GM21447 (cell line): ENCODE results near the gene PRKCB.
"Not testable (repeated sequence)": the region's sequence is repeated elsewhere in the genome, so short reads cannot be mapped to it uniquely, and the experiment has no call there.

Source experiments
- ATAC-seq: cut with Tn5 transposase; IDR thresholded peaks from one replicate; pipeline ENCODE4 v1.9.1; 2021; ENCODE audit not compliant: unreplicated experiment

PRKCB gene

DNA sequence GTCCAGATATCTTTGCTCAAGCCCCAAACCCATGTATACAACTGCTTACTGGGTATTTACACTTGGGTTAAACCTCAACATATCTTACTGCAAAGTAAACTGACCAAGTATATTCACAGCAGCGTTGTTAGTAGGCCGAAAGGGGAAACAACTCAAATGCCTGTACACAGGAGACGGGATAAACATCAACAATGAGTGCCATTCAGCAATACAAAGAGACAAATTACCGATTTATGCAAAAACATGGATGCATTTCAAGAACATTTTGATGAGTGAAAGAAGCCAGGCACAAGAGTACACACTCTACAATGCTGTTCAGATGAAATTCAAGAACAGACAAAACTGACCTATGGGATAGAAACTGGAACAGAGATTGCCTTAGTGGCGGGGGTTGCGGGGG, 284.0 kb downstream of the PRKCB start:
- ATAC-seq = no peak

DNA sequence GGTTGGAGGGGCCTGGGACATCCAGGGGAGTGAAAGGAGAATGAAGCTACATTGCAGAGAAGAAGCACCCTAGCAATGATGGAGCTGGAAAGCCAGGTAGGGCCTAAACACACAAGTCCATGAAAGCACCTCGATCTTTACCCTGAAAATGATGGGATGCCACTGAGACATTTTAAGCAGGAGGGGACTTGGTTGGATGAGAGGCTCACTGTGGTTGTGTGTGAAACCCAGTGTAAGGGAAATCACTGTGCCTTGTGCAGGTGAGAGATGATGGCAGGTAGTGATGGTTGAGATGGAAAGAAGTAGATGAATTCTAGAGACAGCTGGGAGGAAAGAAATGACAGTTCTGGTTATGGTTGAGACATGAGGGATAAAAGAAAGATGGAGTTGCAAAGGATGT, 287.5 kb downstream of the PRKCB start:
- no peak for ATAC-seq

DNA sequence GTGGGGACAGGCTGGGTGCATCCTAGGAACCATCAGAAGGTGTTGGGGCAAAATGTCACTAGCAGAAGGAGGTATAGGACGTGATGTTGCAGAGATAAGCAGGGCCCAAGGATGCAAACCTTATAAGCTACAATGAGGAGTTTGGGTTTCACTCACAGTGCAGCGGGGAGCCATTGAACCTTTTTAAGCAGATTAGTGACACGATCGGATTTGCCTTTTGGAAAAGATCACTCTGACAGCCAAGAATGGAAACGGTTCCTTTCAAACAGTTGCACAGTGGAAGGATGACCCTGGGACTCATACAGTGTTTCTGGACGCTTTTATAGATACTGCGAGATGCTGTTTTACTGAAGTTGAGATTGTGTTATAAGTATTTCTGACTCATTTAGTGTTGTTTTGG, 288.5 kb downstream of the PRKCB start:
- ATAC-seq = no peak

DNA sequence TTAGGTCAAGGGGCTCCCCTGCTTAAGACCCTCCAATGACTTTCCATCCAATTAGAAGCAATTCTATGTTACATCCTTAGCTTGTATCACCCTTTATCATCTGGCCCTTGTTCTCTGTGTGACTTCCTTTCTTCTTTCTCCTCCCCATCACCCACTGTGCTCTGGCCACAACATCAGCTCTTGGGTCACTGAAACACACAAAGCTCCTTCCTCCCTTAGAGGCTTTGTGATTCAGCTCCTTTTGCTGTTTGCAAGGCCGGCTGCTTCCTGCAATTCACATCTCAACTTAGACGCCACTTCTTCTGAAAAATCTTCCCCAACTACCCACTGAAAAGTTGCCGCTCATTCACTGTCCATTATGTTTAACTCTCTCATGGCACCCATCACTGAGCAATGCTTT, 289.4 kb downstream of the PRKCB start:
- no peak for ATAC-seq

DNA sequence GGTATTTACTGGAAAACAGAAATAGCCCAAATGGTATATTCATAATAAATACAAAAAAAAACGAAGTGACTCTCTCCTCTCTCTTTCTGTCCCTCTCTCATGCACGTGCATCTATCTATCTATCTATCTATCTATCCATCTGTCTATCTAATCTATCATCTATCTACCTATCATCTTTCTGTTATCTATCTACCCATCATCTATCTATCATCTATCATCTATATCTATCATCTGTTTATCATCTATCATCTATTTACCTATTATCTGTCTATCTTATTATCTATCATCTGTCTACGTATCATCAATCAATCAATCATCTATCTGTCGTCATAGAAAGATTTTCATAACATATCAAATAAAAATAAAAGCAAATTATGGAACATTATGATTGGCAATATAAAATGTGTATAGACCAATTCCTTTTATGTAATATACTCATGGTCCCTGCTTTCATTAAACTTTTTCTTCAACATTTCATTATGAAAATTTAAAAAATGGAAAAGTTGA, 293.7 kb downstream of the PRKCB start:
- no peak for ATAC-seq

DNA sequence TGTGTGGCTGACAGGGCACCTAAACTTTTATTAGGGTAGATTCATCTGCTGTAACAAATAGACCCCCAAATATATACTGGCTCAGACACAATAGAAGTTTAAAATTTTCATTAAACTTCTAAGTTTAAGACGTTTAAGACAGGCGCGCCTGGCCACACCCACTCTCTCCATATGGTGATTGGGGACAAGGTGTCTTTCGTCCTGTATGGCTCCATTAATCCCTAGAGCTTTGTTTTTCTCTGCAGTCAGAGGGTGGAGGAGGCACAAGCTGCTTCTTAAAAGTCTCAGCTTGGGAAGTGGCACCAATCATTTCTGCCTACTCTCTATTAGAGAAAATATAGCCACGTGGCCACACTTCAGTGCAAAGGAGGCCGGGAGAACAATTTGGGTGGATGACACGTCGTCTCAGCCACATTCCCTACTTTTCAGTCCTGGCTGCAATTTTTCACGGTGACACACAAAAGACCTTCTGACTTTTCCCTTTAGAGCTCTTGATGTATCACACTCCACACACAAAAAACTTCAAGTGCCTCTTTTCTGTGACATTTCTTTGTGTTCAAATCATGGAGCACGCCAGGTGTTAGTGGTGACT, 294.8 kb downstream of the PRKCB start:
- ATAC-seq = no peak

DNA sequence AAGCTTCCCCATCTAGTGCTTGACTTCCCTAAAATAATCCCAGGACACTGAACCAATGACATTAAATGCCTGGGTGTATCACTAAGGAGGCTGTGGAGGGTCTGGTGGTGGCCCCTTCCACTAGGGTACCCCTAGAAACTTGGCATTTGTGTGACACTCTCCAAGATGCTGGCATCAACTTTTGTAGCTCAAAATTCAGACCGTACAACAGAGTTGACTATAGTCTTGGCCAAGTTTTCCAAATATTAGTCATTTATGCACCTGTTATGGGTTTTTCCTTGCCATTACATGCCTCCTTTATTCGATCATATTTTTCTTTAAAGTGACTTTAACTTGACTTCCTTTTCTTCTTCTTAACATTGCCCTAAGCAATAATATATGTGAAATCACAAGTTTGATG, 295.5 kb downstream of the PRKCB start:
- ATAC-seq = no peak

DNA sequence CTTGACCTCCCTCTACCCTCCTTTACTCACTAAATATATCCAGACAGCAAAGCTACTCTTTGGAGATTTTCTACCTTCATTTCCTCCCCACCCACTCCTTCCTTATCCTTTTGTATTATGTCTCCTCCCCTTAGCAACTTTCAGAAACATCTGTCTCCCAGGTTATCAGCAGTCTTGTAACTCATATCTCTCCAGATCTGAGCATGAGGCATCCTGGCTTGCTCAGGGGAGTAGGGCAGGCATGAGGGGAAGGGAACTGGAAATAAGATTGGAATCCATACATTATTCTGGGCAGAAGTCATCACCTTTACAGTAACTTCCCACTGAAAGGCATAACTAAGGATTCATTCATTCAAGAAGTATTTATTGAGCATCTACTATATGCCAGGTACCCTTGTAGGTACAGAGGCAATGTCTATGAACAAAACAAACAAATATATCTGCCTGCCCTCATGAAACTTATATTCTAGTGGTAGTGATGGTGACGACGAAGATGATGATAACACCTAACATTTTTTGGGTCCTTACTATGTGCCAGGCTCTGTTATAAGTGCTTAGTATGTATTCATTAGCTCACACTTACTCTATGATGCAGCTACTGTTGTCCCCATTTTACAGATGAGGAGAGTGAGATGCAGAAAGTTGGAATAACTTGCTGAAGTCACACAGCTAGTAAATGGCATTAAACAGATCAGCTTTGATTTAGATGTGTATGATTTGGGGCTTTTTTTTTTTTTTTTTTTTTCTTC, 296.4 kb downstream of the PRKCB start:
- no peak for ATAC-seq

DNA sequence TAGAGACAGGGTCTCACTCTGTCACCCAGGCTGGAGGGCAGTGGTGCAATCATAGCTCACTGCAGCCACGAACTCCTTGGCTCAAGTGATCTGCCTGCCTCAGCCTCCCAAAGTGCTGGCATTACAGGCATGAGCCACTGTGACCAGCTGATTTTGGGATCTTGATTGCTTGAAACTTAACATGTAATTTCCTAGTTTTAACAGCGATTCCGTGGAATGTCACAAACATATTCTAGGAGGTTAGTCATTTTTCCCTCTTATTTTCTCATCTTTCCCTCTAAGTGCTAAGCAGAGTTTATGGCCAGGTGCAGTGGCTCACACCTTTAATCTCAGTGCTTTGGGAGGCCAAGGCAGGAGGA, 297.0 kb downstream of the PRKCB start:
- ATAC-seq = no peak

DNA sequence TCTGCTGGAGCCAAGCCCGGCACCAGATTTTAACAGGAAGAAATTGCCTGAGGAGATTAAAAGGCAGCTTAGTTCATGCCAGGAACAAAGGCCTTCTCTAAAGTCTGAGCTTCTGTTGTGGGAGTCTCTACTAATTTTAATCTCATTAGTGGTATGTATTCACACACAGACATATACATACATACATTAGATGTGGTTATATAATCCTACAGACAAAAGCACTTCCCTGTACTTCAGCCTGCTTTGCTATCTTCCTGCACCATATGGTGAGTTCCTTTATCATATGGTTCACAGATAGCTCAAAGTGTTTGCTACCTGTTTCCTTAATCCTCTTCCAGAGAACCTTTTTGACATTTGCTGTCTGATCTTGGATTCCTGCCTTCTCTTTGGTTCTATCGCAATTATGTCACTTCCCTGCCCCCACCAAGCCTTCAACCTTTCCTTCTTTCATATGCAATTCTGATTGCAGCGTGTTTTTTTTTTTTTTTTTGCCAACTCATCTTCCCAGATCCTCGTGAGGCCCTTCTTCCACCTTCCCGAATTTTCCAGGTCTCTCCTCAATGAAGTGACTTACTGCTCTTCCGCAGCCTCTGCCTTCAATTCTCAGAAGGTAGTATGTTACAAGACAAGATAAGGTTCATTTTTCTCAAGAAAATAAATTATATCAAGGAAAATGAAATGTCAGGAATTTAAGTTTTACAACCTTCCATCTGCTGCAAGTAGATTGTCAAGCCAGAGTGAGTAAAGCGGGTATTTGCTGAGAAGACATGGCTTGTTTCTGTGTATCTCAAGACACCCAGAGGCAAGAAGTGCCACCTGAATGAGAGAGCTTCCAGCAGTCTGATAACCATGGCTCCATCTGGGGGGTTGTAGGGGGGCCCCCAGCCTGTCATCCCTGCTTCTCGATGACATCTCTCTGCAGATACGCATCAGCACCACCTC, 300.1 kb downstream of the PRKCB start:
- no peak for ATAC-seq

DNA sequence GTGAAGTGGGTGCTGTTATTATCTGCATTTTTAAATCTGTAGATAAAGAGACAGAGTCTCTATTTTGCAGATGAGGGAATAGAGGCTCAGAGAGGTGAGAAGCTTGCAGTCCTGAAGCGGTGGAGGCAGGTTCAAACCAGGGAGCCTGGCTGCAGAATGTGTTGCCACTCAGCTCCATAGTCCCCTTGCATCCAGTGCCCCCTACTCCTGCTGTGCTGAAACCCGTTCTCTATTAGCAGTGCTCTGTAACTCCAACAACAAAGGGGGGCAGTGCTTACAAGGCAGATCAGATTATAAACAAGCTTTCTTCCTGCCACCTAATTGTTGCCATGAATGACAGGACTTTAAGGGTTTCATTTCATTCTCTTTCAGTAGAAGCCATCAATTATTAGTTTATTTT, 302.2 kb downstream of the PRKCB start:
- ATAC-seq = no peak

DNA sequence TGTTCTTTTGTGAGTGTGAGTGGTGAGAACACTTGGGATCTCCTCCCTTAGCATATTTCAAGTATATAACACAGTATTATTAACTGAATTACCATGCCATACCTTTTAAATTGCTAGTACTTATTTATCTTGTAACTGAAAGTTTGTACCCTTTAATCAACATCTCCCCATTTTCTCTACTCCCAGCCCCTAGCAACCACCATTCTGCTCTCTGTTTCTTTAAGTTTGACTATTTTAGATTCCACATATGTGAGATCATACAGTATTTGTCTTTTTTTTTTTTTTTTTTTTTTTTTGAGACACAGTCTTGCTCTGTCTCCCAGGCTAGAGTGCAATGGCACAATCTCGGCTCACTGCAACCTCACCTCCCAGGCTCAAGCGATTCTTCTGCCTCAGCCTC, 302.8 kb downstream of the PRKCB start:
- no peak for ATAC-seq

DNA sequence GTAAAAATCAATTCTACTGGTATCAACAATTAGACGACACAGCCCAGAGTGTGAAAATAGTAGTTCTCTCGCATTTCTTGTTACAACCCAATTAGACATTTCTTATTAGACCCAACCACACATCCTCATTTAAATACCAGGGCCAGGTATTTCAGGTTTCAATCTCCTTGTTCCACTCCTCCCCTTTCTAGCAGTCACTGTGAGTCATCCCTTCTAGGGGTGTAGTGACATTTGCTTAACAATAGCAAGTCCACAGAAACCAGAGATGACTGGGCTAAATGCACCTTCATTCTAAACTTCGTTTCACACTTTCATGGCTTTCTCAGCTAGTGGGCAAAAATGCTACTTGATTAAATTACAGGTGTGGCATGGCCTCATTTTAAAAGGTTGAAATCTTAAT, 303.5 kb downstream of the PRKCB start:
- no peak for ATAC-seq

DNA sequence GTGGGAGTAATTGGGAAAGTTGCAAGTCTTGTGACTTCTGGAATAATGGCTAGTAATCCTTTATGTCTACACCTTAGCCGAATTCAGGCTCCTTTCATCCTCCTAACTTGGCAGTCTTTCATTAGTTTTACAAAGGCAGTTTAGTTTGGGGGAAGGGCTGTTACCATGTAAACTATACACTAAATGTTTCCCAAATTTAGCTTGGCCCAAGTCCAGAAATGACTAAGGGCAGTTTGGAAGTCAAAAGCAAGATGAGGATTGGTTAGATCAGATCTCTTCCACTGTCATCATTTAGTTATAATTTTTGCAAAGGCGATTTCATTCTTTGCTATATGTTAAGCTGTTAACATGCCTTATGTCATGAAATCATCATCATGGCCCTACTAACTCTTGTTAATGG, 304.9 kb downstream of the PRKCB start:
- no peak for ATAC-seq

DNA sequence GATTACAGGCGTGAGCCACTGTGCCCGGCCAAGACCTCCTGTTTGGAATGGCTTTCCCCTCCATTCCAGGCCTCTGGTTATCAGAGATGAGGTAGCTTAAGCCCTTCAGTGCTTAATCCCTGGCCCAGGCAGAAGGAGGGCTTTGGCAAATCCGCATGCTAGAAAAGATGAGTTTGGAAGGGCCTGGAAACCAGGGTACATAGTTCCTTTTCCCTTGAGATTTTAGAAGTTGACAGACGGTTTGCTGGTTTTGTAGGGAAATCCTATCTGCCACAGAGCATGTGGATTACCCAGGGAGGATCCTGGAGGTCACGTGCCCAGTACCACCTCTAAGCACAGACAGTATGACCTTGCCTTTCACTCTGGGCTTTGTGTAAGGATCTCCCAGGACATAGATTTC, 305.7 kb downstream of the PRKCB start:
- ATAC-seq = no peak

DNA sequence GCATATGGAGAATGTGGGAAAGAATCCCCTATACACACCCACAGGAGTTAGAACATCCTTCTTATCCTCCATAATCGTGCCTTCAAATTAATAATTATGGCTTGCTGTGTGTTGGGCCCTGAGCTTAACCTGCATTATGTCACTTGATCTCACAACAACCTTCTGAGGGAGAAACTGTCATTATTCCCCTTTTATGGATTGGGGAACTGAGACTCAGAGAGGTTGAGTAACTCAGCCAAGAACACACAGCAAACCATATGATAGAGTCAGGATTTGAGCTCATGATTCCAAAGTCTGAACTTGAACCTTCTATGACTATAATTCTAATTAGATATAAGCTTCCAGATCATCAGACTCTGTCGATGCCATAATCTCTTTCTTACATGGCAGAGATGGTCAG, 306.1 kb downstream of the PRKCB start:
- ATAC-seq = no peak

DNA sequence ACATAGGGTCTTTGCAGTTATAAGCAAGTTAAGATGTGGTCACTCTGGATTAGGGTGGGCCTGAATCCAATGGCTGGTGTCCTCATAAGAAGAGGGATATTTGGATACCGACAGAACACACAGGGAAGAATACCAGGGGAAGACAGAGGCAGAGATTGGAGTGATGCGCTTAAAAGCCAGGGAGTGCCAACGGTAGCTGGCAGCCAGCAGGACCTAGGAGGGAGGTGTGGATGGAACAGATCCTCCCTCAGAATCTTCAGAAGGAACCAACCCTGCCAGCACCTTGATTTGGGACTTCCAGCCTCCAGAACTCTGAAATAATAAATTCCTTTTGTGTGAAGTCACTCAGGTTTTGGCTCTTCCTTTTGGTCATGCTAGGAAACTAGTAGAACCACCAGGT, 310.1 kb downstream of the PRKCB start:
- ATAC-seq = no peak

DNA sequence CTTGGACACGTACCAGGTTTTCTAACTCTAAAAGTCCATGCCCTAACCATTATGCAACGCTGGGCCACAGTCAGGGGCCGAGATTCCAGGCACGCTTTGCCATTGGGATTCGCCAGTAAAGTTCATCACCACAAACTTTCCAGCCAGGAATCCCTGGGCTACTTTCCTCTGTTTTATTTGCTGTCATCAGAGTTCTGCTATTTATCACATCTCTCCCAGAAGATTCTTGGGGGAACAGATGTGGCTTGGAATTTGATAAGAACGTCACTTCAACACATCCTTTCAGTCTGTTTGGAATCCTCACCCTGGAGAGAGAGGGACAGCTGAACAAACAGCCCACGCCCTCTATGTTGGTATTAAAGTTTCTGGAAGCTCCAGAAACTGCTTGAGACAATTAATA, 310.7 kb downstream of the PRKCB start:
- no peak for ATAC-seq

DNA sequence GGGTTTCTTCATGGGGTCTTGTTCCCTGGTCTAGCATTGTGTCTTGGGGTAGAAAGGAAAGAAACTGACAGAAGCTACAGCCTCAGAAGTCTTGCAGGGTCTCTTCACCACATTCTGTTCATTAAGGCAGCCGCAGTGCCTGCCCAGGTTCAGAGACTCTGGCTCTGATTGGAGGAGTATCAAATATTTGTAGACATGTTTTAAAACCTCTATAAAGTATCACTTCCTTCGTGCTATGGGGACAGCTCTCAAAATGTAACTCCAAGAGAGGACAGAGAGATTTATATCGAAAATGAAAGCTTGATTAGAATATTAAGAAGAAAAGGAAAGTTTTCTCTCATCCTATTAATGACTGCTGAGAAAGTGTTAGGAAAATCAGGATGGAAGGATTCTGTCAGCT, 313.3 kb downstream of the PRKCB start:
- no peak for ATAC-seq

DNA sequence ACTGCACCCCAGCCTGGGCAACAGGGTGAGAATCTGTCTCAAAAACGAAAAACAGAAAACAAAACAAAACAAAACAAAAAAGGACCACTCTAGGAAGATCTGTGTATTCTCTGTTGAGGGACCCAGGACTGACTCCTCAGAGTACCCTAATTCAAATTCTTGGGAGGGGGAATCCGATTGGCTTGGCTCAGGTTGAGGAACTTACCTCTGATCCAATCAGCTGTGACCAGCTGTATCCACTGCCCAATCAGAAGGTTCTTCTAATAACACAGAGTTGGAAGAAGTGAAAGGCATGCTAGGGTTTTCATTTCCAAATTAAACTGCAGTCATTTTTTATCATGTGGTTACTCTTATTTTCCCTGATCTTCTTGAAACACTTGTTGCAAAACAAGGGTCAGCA, 314.5 kb downstream of the PRKCB start:
- no peak for ATAC-seq

DNA sequence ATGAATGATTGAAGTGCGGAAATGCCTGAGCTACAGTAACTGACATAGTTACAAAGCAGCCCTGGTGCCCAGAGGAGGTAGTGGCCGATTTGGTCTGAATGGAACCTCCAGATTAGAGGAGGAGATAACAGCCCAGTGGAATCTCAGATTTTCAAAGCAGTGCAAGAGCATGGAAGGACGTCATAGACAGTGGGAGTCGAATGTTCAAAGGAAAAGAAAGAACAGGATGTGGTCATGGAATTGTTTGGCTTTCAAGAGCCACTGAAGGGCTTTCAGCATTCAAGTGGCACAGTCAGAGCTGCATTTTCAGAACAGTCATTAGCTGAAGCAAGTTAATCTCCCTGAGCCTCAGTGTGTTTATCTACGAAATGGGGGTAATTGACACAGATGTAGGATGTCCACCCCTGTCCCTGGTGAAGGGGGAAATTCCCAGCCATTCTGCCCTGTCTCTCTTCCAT, 315.7 kb downstream of the PRKCB start:
- ATAC-seq = no peak

DNA sequence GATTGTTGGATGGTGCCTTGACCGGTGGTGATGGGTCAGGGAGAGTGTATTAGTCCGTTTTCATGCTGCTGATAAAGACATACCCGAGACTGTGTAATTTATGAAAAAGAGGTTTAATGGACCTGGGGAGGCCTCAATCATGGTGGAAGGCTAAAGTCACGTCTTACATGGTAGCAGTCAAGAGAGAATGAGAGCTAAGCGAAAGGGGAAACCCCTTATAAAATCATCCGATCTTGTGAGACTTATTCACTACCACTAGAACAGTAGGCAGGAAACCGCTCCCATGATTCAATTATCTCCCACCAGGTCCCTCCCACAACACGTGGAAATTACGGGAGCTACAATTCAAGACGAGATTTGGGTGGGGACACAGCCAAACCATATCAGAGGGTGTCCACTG, 316.3 kb downstream of the PRKCB start:
- not testable (repeated sequence) for ATAC-seq
